Neural progenitor cell (in vitro differentiated cells): ENCODE results near the gene TBC1D2. TPM values are rescaled to one million over a fixed set of nuclear protein-coding genes. Genes with fewer than 3 reads are reported as not detected.
"Not testable (repeated sequence)": the region's sequence is repeated elsewhere in the genome, so short reads cannot be mapped to it uniquely, and the experiment has no call there.

Source experiments
- DNase-seq: peaks from one replicate; pipeline ENCODE4 v3.0.0-alpha.2; 2016; ENCODE audit warnings: low spot score
- H2AFZ ChIP-seq: fragments of 200-600 bp; sonication (generic); replicated peaks from 2 replicates; pipeline ENCODE4 v1.6.1; 2016; ENCODE audit warnings: antibody characterized with exemption
- H3F3A ChIP-seq: fragments of 200-600 bp; sonication (generic); 2 replicates; pipeline ENCODE4 v1.6.1; 2016; ENCODE audit warnings: antibody characterized with exemption, low read depth
- H3K27ac ChIP-seq: fragments of 200-600 bp; sonication (generic); 2 replicates; pipeline ENCODE4 v1.5.1; 2016; ENCODE audit warnings: mild to moderate bottlenecking
- H3K27me3 ChIP-seq: fragments of 200-600 bp; sonication (generic); 2 replicates; pipeline ENCODE4 v1.6.1; 2016; ENCODE audit warnings: mild to moderate bottlenecking, moderate library complexity
- H3K36me3 ChIP-seq: fragments of 200-600 bp; sonication (generic); 2 replicates; pipeline ENCODE4 v1.5.1; 2016
- H3K4me1 ChIP-seq: fragments of 200-600 bp; sonication (generic); 2 replicates; pipeline ENCODE4 v1.6.1; 2016; ENCODE audit warnings: mixed run types
- H3K4me2 ChIP-seq: fragments of 200-600 bp; sonication (generic); 2 replicates; pipeline ENCODE4 v1.6.1; 2016
- H3K4me3 ChIP-seq: fragments of 200-600 bp; sonication (generic); 2 replicates; pipeline ENCODE4 v1.5.1; 2016
- H3K79me2 ChIP-seq: fragments of 200-600 bp; sonication (generic); 2 replicates; pipeline ENCODE4 v1.6.1; 2016; ENCODE audit warnings: low read depth
- H3K9ac ChIP-seq: fragments of 200-600 bp; sonication (generic); 2 replicates; pipeline ENCODE4 v1.6.1; 2016
- H3K9me3 ChIP-seq: fragments of 200-600 bp; sonication (generic); 2 replicates; pipeline ENCODE4 v1.5.1; 2016; ENCODE audit warnings: low read depth
- H4K20me1 ChIP-seq: fragments of 200-600 bp; sonication (generic); 2 replicates; pipeline ENCODE4 v1.6.1; 2016; ENCODE audit warnings: low read depth
- H3K27ac Mint-ChIP-seq: 3 replicates; pipeline ENCODE4 v1.8.0; 2021; ENCODE audit warnings: mixed read lengths
- H3K27me3 Mint-ChIP-seq: 2 replicates; pipeline ENCODE4 v1.8.0; 2022; ENCODE audit warnings: low read depth, mild to moderate bottlenecking, inconsistent platforms, moderate library complexity, mixed read lengths; ENCODE audit not compliant: insufficient read depth
- H3K36me3 Mint-ChIP-seq: 3 replicates; pipeline ENCODE4 v1.8.0; 2021; ENCODE audit warnings: mixed read lengths
- H3K4me1 Mint-ChIP-seq: 3 replicates; pipeline ENCODE4 v1.8.0; 2021; ENCODE audit warnings: mixed read lengths
- H3K4me3 Mint-ChIP-seq: 3 replicates; pipeline ENCODE4 v1.8.0; 2021; ENCODE audit warnings: mild to moderate bottlenecking, moderate library complexity, mixed read lengths
- H3K9me3 Mint-ChIP-seq: 3 replicates; pipeline ENCODE4 v1.8.0; 2020; ENCODE audit warnings: mixed read lengths
- CTCF ChIP-seq: fragments of 200-600 bp; sonication (generic); IDR thresholded peaks from 2 replicates; pipeline ENCODE4 v1.5.1; 2017; ENCODE audit warnings: antibody characterized with exemption, mild to moderate bottlenecking
- EZH2 ChIP-seq: fragments of 200-600 bp; sonication (generic); IDR thresholded peaks from 2 replicates; pipeline ENCODE4 v1.6.1; 2017; ENCODE audit warnings: antibody characterized with exemption, mild to moderate bottlenecking, moderate library complexity
- EZH2phosphoT487 ChIP-seq: fragments of 200-600 bp; sonication (generic); IDR thresholded peaks from 2 replicates; pipeline ENCODE4 v1.6.1; 2017; ENCODE audit warnings: antibody characterized with exemption
- total RNA-seq: library from RNA; depleted of rRNA; stranded (reverse); fragments of >200 nt; gene quantifications from 2 replicates; pipeline ENCODE4 v1.2.3, GENCODE V29; 2015; ENCODE audit warnings: low replicate concordance

Gene TBC1D2
- total RNA-seq, 1 donor from 2014 or later: 0.41 TPM

GRCh38 chr9:98175028-98175569 lies 80.3 kb downstream of the TBC1D2 start:
- Histone ChIP-seq H2AFZ (no peak overlapping the region), H3K27ac (no peak overlapping the region), H3K4me1 (peaks cover 31% of the 10 kb centered on the region), H4K20me1 (no peaks in the 10 kb centered on the region), H3K4me3 (no peak overlapping the region), H3K9ac (no peak overlapping the region), H3K79me2 (no peaks in the 10 kb centered on the region), H3K36me3 (no peaks in the 10 kb centered on the region), H3F3A (peaks cover 16% of the 10 kb centered on the region), H3K4me2 (peak overlapping the region; percentile 31), H3K27me3 (no peaks in the 10 kb centered on the region), H3K9me3 (no peaks in the 10 kb centered on the region)
- Mint-ChIP-seq H3K4me1 (peaks cover 57% of the 10 kb centered on the region), H3K4me3 (no peak overlapping the region), H3K9me3 (no peaks in the 10 kb centered on the region), H3K27me3 (peaks cover 17% of the 10 kb centered on the region), H3K36me3 (no peaks in the 10 kb centered on the region), H3K27ac (no peak overlapping the region)
- peak; percentile 36 for DNase-seq
- no peak for TF ChIP-seq EZH2phosphoT487
- no peak for TF ChIP-seq CTCF
- no peak for TF ChIP-seq EZH2

DNA sequence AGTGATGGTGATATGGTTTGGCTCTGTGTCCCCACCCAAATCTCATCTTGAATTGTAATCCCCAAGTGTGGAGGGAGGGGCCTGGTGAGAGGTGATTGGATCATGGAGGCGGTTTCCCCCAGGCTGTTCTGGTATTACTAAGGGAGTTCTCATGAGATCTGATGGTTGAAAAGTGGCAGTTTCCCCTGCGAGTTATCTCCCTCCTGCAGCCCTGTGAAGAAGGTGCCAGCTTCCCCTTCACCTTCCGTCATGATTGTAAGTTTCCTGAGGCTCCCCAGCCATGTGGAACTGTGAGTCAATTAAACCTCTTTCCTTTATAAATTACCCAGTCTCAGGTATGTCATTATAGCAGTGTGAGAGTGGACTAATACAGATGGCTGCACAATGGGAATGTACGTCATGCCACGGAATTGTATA lies 80.9 kb downstream of the TBC1D2 start:
- not testable (repeated sequence) for H3K9ac ChIP-seq, H3K9me3 Mint-ChIP-seq, H3K79me2 ChIP-seq, H3K4me3 ChIP-seq, H2AFZ ChIP-seq, H3K36me3 Mint-ChIP-seq, DNase-seq, H3K27ac ChIP-seq, H3K36me3 ChIP-seq, H4K20me1 ChIP-seq, H3K27me3 ChIP-seq, H3K9me3 ChIP-seq
- Histone ChIP-seq H3K4me1 (peaks cover 32% of the 10 kb centered on the region), H3F3A (peaks cover 18% of the 10 kb centered on the region), H3K4me2 (peak overlapping the region; percentile 31)
- H3K4me3 Mint-ChIP-seq: peak overlapping the region; percentile 42
- H3K27me3 Mint-ChIP-seq: peaks cover 17% of the 10 kb centered on the region
- H3K4me1 Mint-ChIP-seq: peaks cover 61% of the 10 kb centered on the region
- peak overlapping the region; percentile 87 for H3K27ac Mint-ChIP-seq

DNA sequence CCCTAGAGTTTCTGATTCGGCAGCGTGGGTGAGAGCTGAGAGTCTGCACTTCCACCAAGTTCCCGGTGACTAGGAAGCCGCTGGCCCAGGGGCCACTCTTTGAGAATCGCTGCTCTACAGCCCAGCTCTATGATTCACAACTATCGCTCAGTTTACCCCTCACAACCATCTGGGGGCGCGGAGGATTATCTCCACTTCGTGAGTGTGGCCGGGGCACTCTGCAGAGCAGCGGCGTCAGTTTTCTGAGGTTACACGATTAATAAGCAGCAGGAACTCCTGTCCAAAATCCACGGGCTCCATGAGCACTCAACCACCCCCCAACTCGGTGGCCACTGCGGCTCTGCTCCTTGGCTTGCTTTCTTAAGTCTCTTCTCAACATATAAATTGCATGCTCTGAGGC lies 82.3 kb downstream of the TBC1D2 start:
- Histone ChIP-seq H3K27me3 (no peaks in the 10 kb centered on the region), H3K36me3 (no peaks in the 10 kb centered on the region), H3F3A (peaks cover 26% of the 10 kb centered on the region), H3K9me3 (no peaks in the 10 kb centered on the region), H3K79me2 (no peaks in the 10 kb centered on the region), H3K4me3 (no peak overlapping the region), H3K9ac (no peak overlapping the region), H4K20me1 (no peaks in the 10 kb centered on the region), H3K4me1 (peaks cover 43% of the 10 kb centered on the region), H2AFZ (no peak overlapping the region), H3K27ac (no peak overlapping the region), H3K4me2 (no peak overlapping the region)
- peak overlapping the region; percentile 57 for H3K27ac Mint-ChIP-seq
- peaks cover 17% of the 10 kb centered on the region for H3K27me3 Mint-ChIP-seq
- peak overlapping the region; percentile 33 for H3K4me3 Mint-ChIP-seq
- peaks cover 74% of the 10 kb centered on the region for H3K4me1 Mint-ChIP-seq
- no peak for DNase-seq
- no peaks in the 10 kb centered on the region for H3K9me3 Mint-ChIP-seq
- TF ChIP-seq CTCF (no peak), EZH2phosphoT487 (no peak), EZH2 (no peak)
- H3K36me3 Mint-ChIP-seq: no peaks in the 10 kb centered on the region

DNA sequence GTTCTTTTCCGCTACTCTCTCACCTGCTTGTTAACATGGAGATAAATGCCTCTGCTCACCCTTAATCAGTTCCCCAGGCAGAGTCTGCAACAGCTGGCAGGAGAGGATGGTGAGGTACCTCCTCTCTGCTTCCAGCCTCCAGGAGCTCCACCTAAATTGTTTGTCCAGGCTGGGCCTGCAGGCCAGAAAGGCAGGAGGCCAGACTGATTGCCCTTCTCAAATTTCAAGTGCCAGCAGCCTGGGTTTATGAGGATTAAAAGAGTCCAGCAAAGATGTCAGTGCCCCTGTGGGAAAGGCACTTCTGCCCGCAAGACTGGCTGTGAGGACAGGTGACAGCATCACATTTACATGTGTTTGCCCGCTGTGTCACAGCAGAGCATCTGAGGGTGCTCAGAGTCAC lies 82.8 kb downstream of the TBC1D2 start:
- no peak overlapping the region for H3K4me3 ChIP-seq
- peak overlapping the region; percentile 98 for H3K27ac Mint-ChIP-seq
- H3K4me1 Mint-ChIP-seq: peaks cover 80% of the 10 kb centered on the region
- H3F3A ChIP-seq: peaks cover 26% of the 10 kb centered on the region
- H3K27me3 ChIP-seq: no peaks in the 10 kb centered on the region
- H3K4me1 ChIP-seq: peaks cover 43% of the 10 kb centered on the region
- H3K27ac ChIP-seq: no peak overlapping the region
- H3K9ac ChIP-seq: no peak overlapping the region
- no peak for TF ChIP-seq EZH2phosphoT487
- no peak for TF ChIP-seq EZH2
- no peak for TF ChIP-seq CTCF
- no peaks in the 10 kb centered on the region for H3K79me2 ChIP-seq
- H2AFZ ChIP-seq: no peak overlapping the region
- H3K4me3 Mint-ChIP-seq: peak overlapping the region; percentile 69
- no peaks in the 10 kb centered on the region for H3K9me3 ChIP-seq
- peak overlapping the region; percentile 35 for H3K4me2 ChIP-seq
- H3K27me3 Mint-ChIP-seq: peaks cover 18% of the 10 kb centered on the region
- DNase-seq: peak; percentile 47
- H3K9me3 Mint-ChIP-seq: no peaks in the 10 kb centered on the region
- H4K20me1 ChIP-seq: no peaks in the 10 kb centered on the region
- H3K36me3 ChIP-seq: no peaks in the 10 kb centered on the region
- no peaks in the 10 kb centered on the region for H3K36me3 Mint-ChIP-seq
